ENCODE data around the gene CCDC90B.

Gene CCDC90B

GRCh38 chr11:83259559-83259958 is 26.6 kb downstream of the CCDC90B start:
- H3K79me2 ChIP-seq (ENCODE audit: insufficient read depth, low read length): no peaks in the 10 kb centered on the region
- no peaks in the 10 kb centered on the region for H3K4me1 ChIP-seq (ENCODE audit: insufficient read depth, low read length)
- H3K4me2 ChIP-seq (ENCODE audit: insufficient read depth, low read length): no peak overlapping the region
- no peaks in the 10 kb centered on the region for H3K27me3 ChIP-seq (ENCODE audit: insufficient read depth, low read length, poor library complexity)
- no peaks in the 10 kb centered on the region for H3K9me3 ChIP-seq (ENCODE audit: insufficient read depth, low read length, severe bottlenecking)
- H3K36me3 ChIP-seq (ENCODE audit: insufficient read depth, low read length): peaks cover 49% of the 10 kb centered on the region; the same call in 1 of the 2 replicates
- H2AFZ ChIP-seq (ENCODE audit: low read depth, low read length): no peak overlapping the region
- no peaks in the 10 kb centered on the region for H4K20me1 ChIP-seq (ENCODE audit: insufficient read depth, low read length)
- TF ChIP-seq CTCF (IDR thresholded peaks at IDR 0.05; ENCODE audit: borderline replicate concordance, extremely low read depth, low read length, poor library complexity, severe bottlenecking) (no peak), EZH2 (IDR thresholded peaks at IDR 0.05; ENCODE audit: borderline replicate concordance, low read depth, low read length, severe bottlenecking) (no peak)
- DNase-seq (no peak), ATAC-seq (ENCODE audit: insufficient read depth, low read depth) (no peak)
- no peak overlapping the region for H3K27ac ChIP-seq (ENCODE audit: low read length)
- H3K4me3 ChIP-seq (ENCODE audit: low read depth in 1 of 2, low read length in 2 of 2): no peak overlapping the region
- H3K9ac ChIP-seq (ENCODE audit: low read depth, low read length): no peak overlapping the region

DNA sequence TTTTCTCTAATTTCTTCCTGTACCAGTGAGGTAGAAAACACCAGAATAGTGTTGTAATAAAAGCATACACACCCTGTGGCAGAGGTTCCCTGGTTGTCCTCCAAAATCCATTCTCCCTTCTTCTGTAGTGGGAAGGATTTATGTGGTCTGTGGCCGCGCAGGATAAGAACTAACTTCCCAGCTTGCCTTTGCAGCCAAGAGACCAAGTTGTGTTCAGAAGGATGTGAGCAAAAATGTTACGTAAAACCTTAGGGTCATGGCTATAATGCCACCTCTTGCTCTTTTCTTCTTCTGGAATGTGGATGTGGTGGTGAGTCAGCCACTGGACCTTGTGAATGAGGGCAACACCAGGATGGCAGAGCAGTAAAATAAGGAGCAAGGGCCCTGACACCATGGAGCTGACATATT is 28.4 kb downstream of the CCDC90B start:
- Histone ChIP-seq H3K9me3 (ENCODE audit: insufficient read depth, low read length, severe bottlenecking) (no peaks in the 10 kb centered on the region), H2AFZ (ENCODE audit: low read depth, low read length) (no peak overlapping the region), H3K36me3 (ENCODE audit: insufficient read depth, low read length) (peaks cover 35% of the 10 kb centered on the region; the same call in 1 of the 2 replicates), H3K27me3 (ENCODE audit: insufficient read depth, low read length, poor library complexity) (no peaks in the 10 kb centered on the region), H3K27ac (ENCODE audit: low read length) (no peak overlapping the region), H4K20me1 (ENCODE audit: insufficient read depth, low read length) (no peaks in the 10 kb centered on the region), H3K4me3 (ENCODE audit: low read depth in 1 of 2, low read length in 2 of 2) (no peak overlapping the region), H3K9ac (ENCODE audit: low read depth, low read length) (no peak overlapping the region), H3K4me2 (ENCODE audit: insufficient read depth, low read length) (no peak overlapping the region), H3K79me2 (ENCODE audit: insufficient read depth, low read length) (no peaks in the 10 kb centered on the region), H3K4me1 (ENCODE audit: insufficient read depth, low read length) (no peaks in the 10 kb centered on the region)
- ATAC-seq (ENCODE audit: insufficient read depth, low read depth): no peak
- no peak for DNase-seq
- no peak for TF ChIP-seq EZH2 (IDR thresholded peaks at IDR 0.05; ENCODE audit: borderline replicate concordance, low read depth, low read length, severe bottlenecking)
- TF ChIP-seq CTCF (IDR thresholded peaks at IDR 0.05; ENCODE audit: borderline replicate concordance, extremely low read depth, low read length, poor library complexity, severe bottlenecking): no peak

- Histone ChIP-seq H3K79me2 (ENCODE audit: insufficient read depth, low read length) (no peaks in the 10 kb centered on the region), H3K4me1 (ENCODE audit: insufficient read depth, low read length) (no peaks in the 10 kb centered on the region), H3K9ac (ENCODE audit: low read depth, low read length) (no peak overlapping the region), H2AFZ (ENCODE audit: low read depth, low read length) (no peak overlapping the region), H3K36me3 (ENCODE audit: insufficient read depth, low read length) (peaks cover 30% of the 10 kb centered on the region; the same call in 1 of the 2 replicates), H3K27me3 (ENCODE audit: insufficient read depth, low read length, poor library complexity) (no peaks in the 10 kb centered on the region), H3K4me2 (ENCODE audit: insufficient read depth, low read length) (no peak overlapping the region), H3K27ac (ENCODE audit: low read length) (no peak overlapping the region), H3K4me3 (ENCODE audit: low read depth in 1 of 2, low read length in 2 of 2) (no peak overlapping the region), H3K9me3 (ENCODE audit: insufficient read depth, low read length, severe bottlenecking) (no peaks in the 10 kb centered on the region), H4K20me1 (ENCODE audit: insufficient read depth, low read length) (no peaks in the 10 kb centered on the region)
- TF ChIP-seq CTCF (IDR thresholded peaks at IDR 0.05; ENCODE audit: borderline replicate concordance, extremely low read depth, low read length, poor library complexity, severe bottlenecking): no peak
- TF ChIP-seq EZH2 (IDR thresholded peaks at IDR 0.05; ENCODE audit: borderline replicate concordance, low read depth, low read length, severe bottlenecking): no peak
- ATAC-seq (ENCODE audit: insufficient read depth, low read depth) (no peak), DNase-seq (no peak)
Observed at GRCh38 chr11:83256602-83257340, 29.4 kb downstream of the CCDC90B start.

Data from DND-41 (cell line).